Limb (tissue), 2 donors: ENCODE results near the gene TNK1.

ENCODE experiments used
- DNase-seq, 2 donors: peaks; one replicate each; pipeline ENCODE4 v3.0.0-alpha.2; 2016; ENCODE audit errors: extremely low spot score in 2 of 2

The TNK1 gene

DNA sequence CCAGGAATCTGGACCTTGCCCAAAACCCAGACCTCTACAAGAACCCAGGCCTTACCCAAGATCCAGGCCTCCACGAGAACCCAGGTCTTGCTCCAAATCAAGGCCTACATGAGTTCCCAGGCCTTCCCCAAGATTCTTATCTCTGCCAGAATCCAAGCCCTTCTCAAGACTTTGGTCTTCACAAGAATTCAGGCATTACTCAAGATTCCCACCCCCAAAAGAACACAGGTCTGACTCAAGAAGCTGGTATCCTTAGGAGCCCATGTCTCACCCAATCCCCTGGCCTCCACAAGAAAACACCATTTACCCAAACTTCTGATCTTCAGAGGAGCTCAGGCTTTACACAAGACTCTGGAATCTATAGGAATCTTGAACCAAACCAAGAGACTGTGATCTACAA, 50.3 kb downstream of the TNK1 start:
- no peak for DNase-seq

DNA sequence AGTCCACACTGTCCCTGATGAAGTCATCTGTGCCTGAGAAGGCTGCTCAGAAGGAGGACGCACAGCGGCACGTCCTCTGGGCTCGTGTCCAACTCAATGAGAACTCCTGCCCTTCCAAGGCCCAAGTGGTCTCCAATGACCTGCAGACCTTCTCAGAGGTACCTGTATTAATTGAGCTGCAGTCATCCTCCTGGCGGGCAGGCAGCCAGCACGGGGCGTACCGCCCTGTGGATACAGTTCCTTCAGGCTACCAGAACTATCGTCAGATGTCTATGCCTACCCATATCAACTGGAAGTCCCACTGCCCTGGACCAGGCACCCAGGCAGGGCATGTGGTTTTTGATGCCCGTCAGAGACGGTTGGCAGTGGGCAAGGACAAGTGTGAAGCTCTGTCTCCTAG, 51.4 kb downstream of the TNK1 start:
- DNase-seq, result no peak

DNA sequence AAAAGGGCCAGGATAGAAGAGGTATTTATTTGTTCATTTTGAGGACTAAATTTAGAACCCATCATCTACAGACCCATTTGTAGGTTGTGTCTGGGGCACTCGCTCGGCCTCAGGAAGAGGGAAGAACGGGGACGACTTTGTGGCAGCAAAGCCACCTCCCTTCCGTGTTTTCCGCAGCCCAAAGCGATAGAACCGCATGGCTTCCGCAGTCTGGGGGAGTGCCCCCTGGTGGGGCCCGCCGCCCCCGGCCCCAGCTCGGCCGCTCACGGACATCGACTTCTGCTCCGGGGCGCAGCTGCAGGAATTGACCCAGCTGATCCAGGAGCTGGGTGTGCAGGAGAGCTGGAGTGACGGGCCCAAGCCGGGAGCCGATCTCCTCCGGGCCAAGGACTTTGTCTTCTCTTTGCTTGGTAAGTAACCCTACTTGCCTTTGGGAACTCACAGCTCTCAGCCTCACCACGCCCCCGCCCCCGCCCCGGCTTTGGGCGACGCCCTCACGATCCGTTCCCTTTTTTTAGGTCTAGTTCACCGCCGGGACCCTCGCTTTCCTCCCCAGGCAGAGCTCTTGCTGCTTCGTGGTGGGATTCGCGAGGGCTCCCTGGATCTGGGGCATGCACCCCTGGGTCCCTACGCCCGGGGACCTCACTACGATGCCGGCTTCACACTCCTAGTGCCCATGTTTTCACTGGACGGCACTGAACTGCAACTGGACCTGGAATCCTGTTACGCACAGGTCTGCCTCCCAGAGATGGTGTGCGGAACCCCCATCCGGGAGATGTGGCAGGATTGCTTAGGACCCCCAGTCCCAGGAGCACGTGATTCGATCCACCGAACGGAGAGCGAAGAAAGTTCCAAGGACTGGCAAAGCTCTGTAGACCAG, 55.0 kb downstream of the TNK1 start:
- peak in 1 of 2 donors; percentile 69 for DNase-seq

DNA sequence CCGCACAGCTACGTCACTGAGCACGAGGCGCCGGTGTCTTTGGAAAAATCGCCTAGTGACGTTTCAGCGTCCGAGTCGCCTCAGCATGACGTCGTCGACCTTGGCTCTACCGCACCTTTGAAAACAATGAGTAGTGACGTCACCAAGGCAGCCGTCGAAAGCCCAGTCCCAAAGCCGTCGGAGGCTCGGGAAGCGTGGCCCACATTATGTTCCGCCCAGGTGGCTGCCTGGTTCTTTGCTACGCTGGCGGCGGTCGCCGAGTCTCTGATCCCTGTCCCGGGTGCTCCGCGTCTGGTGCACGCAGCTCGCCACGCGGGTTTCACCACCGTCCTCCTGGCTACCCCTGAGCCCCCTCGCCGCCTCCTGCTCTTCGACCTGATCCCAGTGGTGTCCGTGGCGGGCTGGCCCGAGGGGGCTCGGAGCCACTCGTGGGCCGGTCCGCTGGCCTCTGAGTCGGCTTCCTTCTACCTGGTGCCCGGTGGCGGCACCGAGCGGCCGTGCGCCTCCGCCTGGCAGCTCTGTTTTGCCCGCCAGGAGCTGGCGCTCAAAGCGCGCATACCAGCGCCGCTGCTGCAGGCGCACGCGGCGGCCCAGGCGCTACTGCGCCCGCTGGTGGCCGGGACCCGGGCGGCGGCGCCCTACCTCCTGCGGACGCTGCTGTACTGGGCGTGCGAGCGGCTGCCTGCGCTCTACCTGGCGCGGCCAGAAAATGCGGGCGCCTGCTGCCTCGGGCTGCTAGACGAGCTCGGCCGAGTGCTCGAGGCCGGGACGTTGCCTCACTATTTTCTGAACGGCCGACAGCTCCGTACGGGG, 55.9 kb downstream of the TNK1 start:
- DNase-seq, result peak; percentile 69 to 85

DNA sequence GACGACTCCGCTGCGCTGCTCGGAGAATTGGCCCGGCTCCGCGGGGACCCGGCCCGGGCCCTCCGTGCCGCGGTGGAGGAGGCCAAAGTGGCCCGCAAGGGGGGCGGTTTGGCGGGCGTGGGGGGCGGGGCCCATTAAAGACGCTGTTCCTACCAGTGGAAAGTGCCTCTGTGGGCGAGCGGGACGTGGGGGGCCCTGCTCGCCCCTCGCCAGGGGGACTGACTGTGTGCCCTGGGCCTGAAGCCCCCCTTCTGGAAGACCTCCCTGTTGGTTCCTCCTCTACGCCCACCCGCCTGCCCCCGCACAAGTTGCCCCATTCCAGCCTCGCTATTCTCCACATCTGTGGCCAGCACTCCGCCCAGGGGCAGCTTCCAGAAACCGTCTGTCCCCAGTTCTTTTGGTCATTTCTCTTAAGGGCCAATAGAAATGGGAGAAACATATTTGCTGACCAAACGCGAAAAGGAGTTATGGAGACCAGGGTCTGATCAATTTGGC, 56.5 kb downstream of the TNK1 start:
- DNase-seq, result no peak

DNA sequence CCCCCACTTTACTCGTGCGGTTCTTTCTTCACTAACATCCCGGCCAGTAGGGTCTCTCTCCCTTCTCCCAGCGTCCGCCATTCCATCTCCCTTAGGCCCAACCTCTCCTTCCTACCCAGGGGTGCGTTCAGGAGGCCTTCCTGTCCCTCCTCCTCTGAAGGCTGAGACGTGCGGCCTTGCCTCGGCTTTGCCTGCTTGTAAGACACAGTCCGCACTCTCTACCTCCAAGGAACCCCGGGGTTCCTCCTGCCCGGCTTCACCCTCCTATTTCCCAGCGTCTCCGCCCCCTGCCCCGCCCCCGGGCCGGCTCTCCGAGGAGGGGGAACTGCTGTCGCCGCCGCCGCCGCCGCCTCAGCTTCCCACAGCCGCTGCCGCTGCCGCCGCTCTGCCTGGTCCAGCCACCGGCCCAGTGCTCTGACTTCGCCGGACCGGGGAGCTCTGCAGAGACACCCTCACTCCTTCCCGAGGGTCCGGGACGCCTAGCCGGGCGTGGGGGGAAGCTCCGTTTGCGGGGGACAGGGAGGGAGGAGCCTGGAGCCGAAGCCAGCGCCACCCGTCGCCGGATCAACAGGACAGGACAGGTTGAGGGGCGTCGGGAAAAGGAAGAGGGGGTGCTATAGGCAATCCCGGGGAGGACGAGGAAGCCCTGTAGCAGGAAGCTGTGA, 57.2 kb downstream of the TNK1 start:
- peak in 1 of 2 donors; percentile 79 for DNase-seq

DNA sequence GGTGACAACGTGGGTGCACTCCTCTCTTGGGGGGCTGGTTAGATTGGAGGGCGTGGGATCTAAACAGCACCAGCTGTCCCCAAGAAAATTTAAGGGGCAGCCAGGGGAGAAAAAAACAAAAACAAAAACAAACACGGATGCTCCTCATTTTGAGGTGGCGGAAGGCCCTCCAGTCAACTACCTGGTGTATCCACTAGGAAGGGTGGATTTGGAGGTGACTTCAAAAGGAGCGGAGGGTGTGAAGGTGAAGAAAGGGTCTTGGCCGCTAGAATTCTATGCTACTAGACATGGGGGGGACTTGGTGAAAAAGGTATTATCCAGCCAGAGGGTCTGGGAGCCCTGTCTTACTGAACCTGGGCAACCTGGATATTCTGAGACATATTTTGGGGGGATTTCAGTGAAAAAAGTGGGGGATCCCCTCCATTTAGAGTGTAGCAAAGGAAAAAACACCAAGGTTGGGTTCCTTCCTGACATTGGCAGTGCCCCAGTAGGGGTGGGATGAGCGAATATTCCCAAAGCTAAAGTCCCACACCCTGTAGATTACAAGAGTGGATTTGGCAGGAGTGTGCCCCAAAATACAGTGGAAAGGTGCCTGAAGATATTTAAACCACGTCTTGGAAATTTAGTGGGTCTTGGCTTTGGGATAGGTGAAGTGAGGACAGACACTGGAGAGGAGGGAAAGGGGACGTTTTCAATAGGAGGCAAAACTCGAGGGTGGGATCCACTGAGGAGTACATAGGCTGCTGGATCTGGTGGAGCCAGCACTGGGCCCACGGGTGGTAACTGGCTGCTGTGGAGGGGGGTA, 58.0 kb downstream of the TNK1 start:
- DNase-seq, result no peak
